ENCODE results near the gene KLF7.

The KLF7 gene

DNA sequence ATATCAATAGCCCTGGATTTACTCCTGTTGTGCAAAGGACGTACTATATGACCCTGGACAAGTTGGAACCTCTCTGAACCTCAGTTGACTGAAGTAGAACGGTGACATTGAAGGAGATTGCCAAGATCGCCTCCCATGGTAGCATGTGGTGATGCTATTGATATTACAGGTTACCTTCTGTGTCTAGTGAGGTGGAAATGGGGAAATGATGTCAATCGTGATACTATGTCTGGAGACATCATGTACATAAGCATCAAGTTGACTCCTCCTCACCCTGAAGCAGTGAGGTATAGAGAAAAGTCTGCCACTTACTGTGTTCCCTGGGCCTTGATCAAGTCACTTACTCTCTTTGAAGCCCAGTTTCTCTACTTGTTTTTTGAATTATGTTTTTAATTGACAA, 93.9 kb downstream of the KLF7 start:
- no peak overlapping the region for H3K27ac ChIP-seq
- TF ChIP-seq, protein P1, sequence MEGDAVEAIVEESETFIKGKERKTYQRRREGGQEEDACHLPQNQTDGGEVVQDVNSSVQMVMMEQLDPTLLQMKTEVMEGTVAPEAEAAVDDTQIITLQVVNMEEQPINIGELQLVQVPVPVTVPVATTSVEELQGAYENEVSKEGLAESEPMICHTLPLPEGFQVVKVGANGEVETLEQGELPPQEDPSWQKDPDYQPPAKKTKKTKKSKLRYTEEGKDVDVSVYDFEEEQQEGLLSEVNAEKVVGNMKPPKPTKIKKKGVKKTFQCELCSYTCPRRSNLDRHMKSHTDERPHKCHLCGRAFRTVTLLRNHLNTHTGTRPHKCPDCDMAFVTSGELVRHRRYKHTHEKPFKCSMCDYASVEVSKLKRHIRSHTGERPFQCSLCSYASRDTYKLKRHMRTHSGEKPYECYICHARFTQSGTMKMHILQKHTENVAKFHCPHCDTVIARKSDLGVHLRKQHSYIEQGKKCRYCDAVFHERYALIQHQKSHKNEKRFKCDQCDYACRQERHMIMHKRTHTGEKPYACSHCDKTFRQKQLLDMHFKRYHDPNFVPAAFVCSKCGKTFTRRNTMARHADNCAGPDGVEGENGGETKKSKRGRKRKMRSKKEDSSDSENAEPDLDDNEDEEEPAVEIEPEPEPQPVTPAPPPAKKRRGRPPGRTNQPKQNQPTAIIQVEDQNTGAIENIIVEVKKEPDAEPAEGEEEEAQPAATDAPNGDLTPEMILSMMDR (conservative IDR thresholded peaks at IDR 0.05) = no peak

DNA sequence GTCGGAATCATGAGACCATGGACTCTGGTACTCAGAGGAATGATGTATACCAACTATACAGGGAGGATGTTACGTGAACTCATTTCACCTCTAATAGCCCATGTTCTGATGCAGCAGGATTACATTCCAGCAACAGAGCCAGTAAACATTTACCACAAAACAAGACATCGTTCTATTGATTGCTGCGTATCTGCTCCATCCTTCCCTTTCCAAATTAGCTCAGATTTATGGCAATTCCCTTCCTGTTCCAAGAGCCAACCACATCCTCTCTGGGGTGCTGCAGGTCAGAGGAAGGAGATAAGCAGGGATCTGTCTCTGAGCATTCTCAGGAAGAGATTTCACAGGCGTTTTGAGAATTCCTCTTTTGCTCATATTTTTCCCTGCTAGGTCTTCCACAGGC, 98.3 kb downstream of the KLF7 start:
- TF ChIP-seq, protein P1 (conservative IDR thresholded peaks at IDR 0.05) = no peak

DNA sequence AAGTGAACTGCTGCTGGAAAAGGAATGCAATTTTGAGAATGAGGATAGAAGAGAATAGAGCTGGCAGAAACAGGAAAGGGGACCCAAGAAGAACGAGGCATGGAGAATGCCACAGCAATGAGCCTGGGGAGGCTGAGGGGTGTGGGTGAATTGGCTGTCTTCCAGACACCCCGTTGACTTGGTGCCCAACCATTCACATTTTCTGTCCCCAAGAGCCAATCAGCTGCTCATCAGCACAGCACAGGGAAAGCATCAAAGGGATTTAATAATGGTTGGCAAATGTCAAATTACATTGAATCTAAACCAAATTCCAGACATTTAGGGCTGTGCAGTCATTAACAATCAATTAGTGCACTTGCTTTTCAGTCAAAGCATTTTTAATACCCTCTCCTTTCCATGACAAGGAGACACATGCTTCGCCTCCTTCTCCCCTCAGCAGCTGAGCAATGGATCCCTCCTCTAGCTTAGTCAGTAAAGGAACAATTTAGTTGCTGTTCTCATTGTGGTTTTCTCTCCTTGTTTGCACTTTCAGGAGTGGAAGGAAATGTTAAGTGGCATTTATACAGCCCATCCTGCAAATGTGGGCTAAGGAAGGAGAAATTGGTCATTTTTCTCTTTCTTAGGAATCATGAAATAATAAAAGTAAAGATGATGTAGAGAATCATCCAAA, 98.8 kb downstream of the KLF7 start:
- H3K27ac ChIP-seq = no peak overlapping the region
- TF ChIP-seq, protein P1 (conservative IDR thresholded peaks at IDR 0.05) = no peak

More for the DNA sequence above, 98.3 kb downstream of the KLF7 start:
- no peak overlapping the region for H3K27ac ChIP-seq

DNA sequence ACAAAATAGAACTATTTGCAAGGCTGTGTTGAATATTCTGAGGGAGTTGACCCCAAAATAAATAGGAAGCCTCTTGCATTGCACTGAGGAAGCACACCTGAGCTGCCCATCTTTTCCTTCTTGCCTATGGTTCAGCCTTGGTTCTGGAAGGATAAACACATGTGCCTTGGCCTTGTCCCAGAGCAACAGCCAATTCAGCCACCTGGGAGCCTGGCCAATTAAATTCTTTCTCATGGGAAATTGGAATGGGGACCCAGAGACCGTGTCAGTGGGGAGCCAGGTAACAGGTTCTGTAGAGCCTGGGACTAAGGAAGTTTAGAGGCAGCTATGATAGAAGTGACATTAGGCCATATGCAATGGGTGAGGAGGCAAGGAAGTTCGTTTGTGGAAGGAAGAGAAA, 99.6 kb downstream of the KLF7 start:
- no peak overlapping the region for H3K27ac ChIP-seq
- TF ChIP-seq, protein P1 (conservative IDR thresholded peaks at IDR 0.05) = no peak

DNA sequence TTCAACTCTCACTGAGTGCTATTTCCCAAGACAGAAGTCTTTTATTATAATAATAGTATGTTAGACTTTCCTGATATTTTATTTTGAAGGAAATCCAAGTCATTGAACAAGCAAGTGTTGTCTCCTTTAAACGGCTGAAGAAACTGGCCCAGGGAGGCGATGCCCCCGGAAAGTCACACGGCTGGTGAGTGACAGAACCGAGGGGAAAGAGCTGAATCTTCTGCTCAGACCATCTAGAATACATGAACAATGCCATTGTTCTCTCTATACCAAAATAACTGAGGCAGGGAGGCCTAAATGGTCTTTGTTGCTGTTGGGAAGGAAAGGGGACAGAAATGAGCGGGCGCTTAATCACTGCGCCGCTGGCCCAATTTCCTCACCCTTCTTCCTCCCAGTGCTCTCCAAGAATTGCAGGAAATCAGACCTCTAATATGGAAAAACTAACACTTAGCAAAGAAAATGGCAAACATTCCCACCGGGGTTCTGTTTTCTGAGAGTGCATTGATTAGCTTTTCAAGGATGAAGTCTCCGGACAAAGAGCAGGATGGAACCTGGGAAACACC, 101.5 kb downstream of the KLF7 start:
- TF ChIP-seq, protein P1 (conservative IDR thresholded peaks at IDR 0.05) = no peak
- H3K27ac ChIP-seq = no peak overlapping the region

DNA sequence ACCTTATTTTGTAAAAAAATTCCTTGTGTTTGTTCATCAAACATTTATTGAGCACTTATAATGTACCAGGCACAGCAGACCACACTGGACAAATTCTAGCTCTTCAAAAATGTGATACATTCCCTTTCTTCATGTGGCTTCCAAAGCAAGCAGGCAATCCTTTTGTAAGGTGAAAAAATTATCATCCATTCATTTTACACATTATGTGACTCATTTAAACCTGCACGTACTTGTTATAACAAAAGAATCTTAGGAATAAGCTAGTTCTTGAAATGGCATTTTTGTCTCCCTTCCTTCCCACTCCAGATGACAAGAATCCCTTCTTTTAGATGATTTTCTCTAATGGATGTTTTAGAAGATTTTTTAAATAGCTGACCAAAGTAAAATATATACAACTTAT, 104.6 kb downstream of the KLF7 start:
- no peak overlapping the region for H3K27ac ChIP-seq
- TF ChIP-seq, protein P1 (conservative IDR thresholded peaks at IDR 0.05) = no peak

DNA sequence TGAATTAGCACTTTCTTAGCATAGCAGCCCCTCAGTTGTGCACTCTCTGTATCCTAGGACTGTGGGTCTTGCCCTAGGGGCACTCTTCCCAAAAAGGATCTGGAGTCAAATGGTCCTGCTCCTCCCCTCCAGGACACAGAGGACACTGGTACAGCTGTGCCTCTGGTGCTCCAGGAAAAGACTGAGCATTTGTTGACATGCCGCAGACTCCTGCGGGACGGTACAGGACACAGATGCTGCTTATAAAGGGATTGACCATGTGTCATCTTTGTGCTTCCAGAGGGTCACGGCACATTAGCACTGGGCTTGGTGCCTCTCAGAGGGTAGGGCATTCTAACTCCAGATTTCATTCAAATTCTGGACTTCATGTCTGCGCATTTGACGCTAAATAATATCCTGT, 110.5 kb downstream of the KLF7 start:
- TF ChIP-seq, protein P1 (conservative IDR thresholded peaks at IDR 0.05) = no peak

More for the DNA sequence above, 110.5 kb downstream of the KLF7 start:
- no peak overlapping the region for H3K27ac ChIP-seq

Measured in VCaP (cell line).